ENCODE data around the gene PGP. TPM values are rescaled to one million over a fixed set of nuclear protein-coding genes. Genes with fewer than 3 reads are reported as not detected.
"Not testable (repeated sequence)": the region's sequence is repeated elsewhere in the genome, so short reads cannot be mapped to it uniquely, and the experiment has no call there.

Gene PGP
- total RNA-seq, 1 donor from 2014 or later: 19.7 TPM

- peak; percentile 99 for DNase-seq (ENCODE audit: low spot score)
Observed at GRCh38 chr16:2223221-2223941, 8.7 kb upstream of the PGP start, which contains the start of gene E4F1. Gene E4F1 (plus strand): TSS chr16:2223591. CDS start chr16:2223614, 23 bp downstream.

DNA sequence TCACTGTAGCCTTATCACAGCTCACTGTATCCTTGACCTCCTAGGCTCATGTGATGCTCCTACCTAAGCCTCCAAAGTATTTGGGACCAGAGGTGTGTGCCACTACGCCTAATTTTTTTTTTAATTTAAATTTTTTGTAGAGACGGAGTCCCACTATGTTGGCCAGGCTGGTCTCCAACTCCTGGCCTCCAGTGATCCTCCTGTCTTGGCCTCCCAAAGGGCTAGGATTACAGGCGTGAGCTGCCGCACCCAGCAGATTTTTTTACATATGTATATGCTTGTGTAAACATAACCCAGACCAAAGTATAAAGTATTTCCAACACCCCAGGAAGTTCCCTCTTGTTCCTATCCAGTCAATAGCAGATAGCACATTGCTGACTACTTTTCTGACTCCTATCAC is 1.7 kb upstream of the PGP start:
- DNase-seq (ENCODE audit: low spot score): no peak

GRCh38 chr16:2213817-2214718 is 572 bp downstream of the PGP start:
- no peak for DNase-seq (ENCODE audit: low spot score)

DNA sequence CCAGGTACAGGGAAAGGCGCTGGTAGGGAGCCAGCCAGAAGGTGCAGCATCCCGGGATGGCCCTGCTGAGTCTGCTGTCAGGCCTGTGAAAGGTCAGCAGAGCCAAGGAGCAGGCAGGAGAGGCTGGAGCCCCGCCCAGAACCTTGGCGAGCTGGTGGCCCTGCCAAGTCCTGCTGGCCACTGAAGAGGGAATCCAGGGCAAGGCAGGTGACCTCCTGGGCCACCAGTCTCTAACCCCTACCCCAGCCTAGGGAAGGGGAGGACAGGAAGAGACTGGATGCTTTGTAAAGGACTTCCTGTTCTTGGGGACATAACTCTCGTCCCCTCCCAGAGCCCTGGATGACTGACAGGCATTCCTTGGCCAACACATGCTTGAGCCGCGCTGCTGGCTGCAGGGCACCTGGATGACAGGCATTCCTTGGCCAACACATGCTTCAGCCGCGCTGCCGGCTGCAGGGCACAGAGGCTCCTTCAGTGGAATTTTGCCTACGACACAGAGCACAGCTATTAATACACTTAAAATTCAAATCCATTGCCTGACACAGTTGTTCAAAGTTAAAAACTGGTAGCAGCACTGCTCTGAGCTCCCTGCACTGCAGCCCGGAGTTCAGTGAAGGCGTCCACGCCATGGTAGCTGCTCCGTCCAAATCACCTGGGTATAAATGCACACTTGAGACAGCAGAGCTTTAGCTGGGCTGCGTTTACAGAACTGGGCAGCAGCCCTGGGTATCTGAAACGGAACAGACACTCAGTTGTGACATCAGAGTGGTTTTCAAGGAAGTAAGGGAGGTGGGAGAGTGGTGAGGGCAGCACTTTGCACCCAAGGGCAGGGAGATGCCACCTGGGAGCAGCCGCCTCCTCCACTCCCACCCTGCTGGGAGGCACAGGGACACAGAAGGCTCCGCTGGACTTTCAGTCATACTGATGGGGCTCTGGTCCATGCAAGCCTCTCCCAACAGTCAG is 2.0 kb downstream of the PGP start:
- DNase-seq (ENCODE audit: low spot score): no peak

DNA sequence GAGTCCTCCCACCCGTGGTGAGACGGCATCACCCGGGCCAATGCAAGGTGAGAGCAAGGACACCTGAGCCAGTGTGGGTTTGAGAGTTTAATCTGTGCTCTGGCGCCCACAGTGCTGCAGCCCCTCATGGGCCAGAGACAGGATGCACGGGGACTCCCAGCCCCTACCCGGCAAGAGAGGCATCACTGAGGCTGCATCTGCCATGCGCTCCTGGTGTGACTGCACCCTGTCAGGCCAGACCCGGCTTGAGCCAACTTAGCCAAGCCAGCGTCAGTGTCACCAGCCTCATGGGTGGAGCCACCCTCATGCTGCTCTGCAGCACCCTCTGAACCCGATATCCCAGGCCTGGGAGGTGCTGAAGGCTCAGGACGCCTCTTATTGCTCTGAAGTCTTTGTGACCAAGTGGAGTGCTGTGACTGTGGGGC is 2.7 kb downstream of the PGP start:
- no peak for DNase-seq (ENCODE audit: low spot score)

DNA sequence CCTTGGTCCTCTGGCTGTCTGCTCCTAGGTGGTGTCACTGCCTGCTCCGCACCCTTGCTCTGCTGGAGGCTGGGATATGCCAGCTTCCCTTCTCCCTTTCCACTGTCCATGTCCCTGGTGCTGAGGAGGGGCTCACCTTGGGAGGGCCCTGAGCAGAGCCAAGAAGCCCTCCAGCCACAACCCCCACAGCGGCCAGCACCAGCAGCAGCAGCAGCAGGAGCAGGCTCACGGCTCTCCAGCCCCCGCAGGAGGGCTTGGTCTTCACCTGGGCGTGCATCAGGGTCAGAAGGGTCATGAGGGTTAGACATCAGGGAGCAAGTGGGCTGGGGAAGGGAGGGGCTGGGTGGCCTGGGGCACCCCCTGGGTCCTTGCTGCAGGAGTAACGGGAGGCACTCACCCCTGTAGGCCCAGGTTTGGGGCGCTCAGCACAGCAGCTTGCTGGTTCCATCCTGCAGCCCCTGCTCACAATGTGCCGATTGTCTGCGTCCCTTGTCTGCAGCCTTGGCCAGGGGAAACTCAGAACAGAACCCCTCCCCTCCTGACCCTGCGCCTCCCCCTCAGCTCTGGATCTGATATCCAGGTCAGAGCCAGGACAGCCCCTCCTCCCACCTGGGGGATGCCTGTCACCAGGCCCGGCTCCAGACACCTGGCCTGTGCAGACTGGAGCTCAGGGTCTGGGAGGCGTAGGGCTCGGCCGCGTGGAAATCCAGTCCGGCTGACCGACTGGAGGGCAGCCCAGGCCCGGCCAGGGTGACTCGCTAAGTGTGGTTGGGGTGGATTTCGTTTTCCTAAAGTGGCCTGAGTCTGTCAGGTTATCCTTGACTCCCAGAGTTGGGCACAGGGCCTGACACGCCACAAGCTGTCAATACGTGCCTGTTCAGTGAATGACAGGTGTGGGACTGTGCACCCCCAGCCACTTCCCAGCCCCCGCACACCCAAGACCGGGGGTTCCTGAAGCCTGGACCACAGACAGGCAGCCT is 4.0 kb downstream of the PGP start, which contains the start of gene BRICD5:
Gene BRICD5, minus strand, starts transcription at position 478 of the 980 bp plus-strand sequence. Its CDS starts 30 bp downstream, at position 448.
- DNase-seq (ENCODE audit: low spot score): no peak

GRCh38 chr16:2210009-2210332 is 4.7 kb downstream of the PGP start:
- DNase-seq (ENCODE audit: low spot score): no peak

GRCh38 chr16:2209258-2210008 is 5.2 kb downstream of the PGP start:
- no peak for DNase-seq (ENCODE audit: low spot score)

GRCh38 chr16:2208772-2209171 is 5.9 kb downstream of the PGP start:
- no peak for DNase-seq (ENCODE audit: low spot score)

DNA sequence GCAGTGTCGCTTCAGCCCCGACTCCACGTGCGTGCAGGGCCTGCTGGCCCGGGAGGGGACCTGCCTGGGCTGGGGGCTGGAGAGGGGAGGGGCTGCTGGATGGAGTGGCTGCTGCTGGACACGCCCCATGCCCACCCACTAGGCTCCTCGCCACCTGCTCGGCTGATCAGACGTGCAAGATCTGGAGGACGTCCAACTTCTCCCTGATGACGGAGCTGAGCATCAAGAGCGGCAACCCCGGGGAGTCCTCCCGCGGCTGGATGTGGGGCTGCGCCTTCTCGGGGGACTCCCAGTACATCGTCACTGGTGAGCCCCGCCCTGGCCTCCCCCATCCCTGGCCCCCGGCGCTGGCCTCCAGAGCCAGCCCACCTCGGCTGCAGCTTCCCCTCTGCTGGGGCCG is 6.3 kb downstream of the PGP start:
- DNase-seq (ENCODE audit: low spot score): no peak

DNA sequence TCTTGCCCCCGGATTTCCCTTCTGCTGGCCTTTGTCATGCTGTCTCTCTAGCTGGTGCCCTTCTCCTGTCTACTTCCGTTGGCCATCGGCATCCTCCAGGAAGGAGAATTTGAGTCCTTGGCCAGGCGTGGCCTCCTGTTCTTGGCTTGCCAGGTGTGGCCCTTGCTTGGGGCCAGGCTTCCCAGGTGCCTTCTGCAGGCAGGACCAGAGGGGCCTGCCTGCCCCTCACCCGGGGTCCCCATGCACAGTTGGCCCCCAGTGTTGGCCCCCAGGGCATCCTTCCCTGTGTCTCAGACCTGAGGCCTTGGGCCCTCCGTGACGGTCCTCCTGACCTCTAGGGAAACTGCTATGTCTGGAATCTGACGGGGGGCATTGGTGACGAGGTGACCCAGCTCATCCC is 6.8 kb downstream of the PGP start:
- no peak for DNase-seq (ENCODE audit: low spot score)

GRCh38 chr16:2206780-2207433 is 7.7 kb downstream of the PGP start:
- DNase-seq (ENCODE audit: low spot score): no peak

DNA sequence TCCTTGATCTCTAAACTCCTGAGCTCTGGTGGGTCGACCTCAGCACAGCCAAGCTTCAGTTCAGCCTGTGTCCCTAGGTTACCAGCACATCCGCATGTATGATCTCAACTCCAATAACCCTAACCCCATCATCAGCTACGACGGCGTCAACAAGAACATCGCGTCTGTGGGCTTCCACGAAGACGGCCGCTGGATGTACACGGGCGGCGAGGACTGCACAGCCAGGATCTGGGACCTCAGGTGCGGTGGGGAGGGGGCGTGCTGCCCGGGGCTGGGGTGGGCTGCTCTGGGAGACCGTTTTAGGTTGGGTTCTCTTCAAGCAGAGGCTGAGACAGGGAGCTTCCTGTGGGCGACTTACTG is 8.2 kb downstream of the PGP start:
- no peak for DNase-seq (ENCODE audit: low spot score)

- DNase-seq (ENCODE audit: low spot score): no peak
Observed at GRCh38 chr16:2205967-2206313, 8.7 kb downstream of the PGP start.

DNA sequence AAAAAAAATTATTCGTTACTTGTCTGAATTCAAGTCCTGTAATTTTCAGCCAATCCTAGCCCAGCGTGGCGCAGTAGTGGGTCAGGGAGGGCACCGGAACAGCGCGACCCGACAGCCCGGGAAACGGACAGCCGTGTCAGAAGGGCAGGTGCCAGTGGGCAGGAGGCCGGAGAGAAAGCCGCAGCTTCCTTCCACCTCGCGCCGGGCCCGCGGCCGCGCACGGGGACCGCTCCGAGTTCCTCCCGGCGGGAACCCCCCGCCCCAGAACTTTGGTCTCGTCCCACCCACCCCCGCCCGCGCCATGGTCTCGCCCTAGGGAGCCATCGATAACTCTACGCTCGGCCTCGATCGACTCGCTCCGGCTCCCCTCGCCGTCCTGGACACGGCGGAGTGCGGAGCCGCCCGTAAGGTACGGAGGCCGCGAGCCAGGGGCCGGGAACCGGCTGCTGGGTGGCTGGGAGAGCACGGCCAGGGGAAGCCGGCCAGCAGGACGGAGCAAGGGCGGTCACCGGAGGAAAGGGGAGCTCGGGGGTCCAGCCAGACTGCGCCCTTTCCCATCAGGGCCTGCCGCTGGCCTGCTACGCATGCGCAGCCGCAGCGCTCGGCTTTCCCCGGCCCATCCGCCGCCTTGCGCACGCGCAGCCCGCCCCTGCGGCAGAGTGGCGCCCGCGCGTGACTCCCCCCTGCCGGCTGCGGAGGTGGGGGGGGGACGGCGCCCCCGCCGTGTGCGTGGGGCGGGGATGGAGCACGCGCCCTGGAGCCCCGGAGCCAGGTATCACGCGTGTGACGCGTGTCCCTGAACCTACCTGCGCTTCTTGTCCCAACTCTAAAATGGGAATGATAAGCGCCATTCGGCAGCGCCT is 9.3 kb downstream of the PGP start, which contains the start of gene MLST8:
Gene MLST8, plus strand, starts transcription at position 351 of the 863 bp plus-strand sequence. CDS start 632 bp downstream, outside the sequence.
- DNase-seq (ENCODE audit: low spot score): peak; percentile 85

GRCh38 chr16:2204416-2205103 is 10.1 kb downstream of the PGP start:
- DNase-seq (ENCODE audit: low spot score): no peak

DNA sequence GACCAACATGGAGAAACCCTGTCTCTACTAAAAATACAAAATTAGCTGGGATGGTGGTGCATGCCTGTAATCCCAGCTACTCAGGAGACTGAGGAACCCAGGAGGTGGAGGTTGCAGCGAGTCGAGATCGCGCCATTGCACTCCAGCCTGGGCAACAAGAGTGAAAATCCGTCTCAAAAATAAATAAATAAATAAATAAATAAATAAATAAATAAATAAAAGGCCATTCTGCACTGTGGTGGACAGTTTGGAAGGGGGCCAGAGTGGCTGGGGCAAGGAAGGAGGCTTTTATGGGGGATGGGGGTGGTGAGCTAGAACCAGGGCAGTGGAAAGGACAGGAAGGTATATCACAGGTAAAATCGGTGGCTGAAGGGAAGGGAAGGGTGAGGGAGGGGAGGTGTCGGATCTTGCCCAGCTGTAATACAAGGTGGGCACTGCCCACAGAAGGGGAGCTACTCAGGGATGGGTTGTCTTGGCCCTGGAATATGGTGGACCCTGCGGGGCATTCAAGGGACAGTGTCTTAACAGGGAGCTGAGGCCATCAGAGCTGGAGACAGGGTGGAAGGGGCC is 11.4 kb downstream of the PGP start:
- DNase-seq (ENCODE audit: low spot score): not testable (repeated sequence)
